Breast epithelium (tissue), 4 donors: Measurements from ENCODE around the gene MIER2. TPM values are rescaled to one million over a fixed set of nuclear protein-coding genes. Genes with fewer than 3 reads are reported as not detected.
"Not testable (repeated sequence)": the region's sequence is repeated elsewhere in the genome, so short reads cannot be mapped to it uniquely, and the experiment has no call there.

ENCODE experiments used
- DNase-seq, 2 donors: peaks; one replicate each; pipeline ENCODE4 v3.0.0-alpha.2; 2019; ENCODE audit warnings: low spot score in 2 of 2
- H3K27ac ChIP-seq, 2 donors: fragments of 200-600 bp; sonication (generic) in 1 of 2; one replicate each; pipeline ENCODE4 v1.5.1; 2016 to 2019; ENCODE audit warnings: mild to moderate bottlenecking in 1 of 2
- H3K27me3 ChIP-seq, 2 donors: fragments of 200-600 bp; sonication (generic) in 1 of 2; one replicate each; pipeline versions ENCODE4 v1.5.1 to v1.6.0; 2017 to 2019; ENCODE audit warnings: control low read depth in 1 of 2, mild to moderate bottlenecking in 1 of 2
- H3K36me3 ChIP-seq: fragments of 200-600 bp; one replicate; pipeline ENCODE4 v1.5.1; 2019
- H3K4me1 ChIP-seq, 2 donors: fragments of 200-600 bp; sonication (generic); one replicate each; pipeline ENCODE4 v1.5.1; 2016 to 2019; ENCODE audit warnings: control low read depth in 1 of 2
- H3K4me3 ChIP-seq, 3 donors: fragments of 200-600 bp; sonication (generic); 1 replicate in 2 of 3; 2 replicates in 1 of 3; pipeline ENCODE4 v1.5.1; 2016 to 2019; ENCODE audit warnings: mild to moderate bottlenecking in 3 of 3, moderate library complexity in 2 of 3
- H3K9me3 ChIP-seq, 2 donors: fragments of 200-600 bp; sonication (generic) in 1 of 2; one replicate each; pipeline ENCODE4 v1.5.1; 2016 to 2019; ENCODE audit warnings: control low read depth in 1 of 2
- POLR2A ChIP-seq: fragments of 450-650 bp; IDR thresholded peaks from one replicate; pipeline ENCODE4 v1.6.1; 2016; ENCODE audit warnings: antibody characterized with exemption, mild to moderate bottlenecking, moderate library complexity
- POLR2AphosphoS5 ChIP-seq, 3 donors: sonication (generic); formaldehyde crosslinking; IDR thresholded peaks; one replicate each; pipeline ENCODE4 v1.6.1; 2017; ENCODE audit warnings: antibody characterized with exemption in 3 of 3
- intact Hi-C: fragments of 100-400 bp; cut with DNase I; formaldehyde crosslinking; loops from one replicate; pipeline ENCODE4 v1.15.1; 2023; ENCODE audit warnings: low total_unique reads
- total RNA-seq, 3 donors: library from RNA; depleted of rRNA; stranded (reverse); fragments of >200 nt; gene quantifications; one replicate each; pipeline ENCODE4 v1.1.0, GENCODE V29; 2016
- TF ChIP-seq, protein P1 (sequence below), 3 donors: fragments of 450-650 bp; IDR thresholded peaks; one replicate each; pipeline ENCODE4 v1.5.1; 2016 to 2017; ENCODE audit warnings: antibody characterized with exemption in 3 of 3, mild to moderate bottlenecking in 3 of 3, moderate library complexity in 3 of 3

The MIER2 gene
- total RNA-seq, 3 donors from 2014 or later: 5.4 to 17.0 (median 12.8) TPM

DNA sequence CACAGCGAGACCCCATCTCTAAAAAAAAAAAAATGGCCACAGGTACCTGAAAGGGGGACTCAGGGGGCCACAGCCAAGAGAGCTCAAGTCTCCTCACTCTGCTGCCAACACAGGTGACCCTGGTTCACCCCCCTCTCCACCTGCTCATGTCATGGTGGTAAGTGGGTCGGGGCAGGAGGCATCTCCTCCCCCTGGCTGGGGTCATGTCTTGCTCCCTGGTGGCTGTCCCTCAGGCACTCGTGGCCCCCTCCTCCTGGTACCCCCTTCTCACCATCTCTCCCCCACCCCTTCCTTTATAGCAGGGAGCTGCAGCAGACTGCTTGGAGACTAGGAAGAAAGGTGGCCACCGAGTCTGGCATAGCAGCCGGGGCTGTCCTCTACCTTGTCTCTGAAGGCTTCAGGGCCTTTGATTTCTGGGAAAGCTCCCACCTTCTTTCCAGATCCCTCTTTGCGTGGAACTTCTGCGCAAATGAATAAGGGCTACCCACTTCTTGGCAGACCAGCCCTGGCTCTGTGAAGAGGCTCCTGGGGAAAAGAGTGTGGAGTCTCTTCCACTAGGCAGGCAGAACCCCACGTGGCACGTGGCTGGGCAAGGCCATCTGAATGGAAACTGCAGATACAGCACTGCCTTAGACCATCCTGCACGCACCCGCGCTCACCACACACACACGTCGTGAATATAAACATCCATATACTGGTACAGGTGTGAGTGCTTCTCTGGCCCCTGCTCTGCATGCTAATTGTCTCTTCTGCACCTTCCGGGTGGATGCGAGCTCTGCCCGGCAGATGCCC, 20.1 kb upstream of the MIER2 start:
- Histone ChIP-seq H3K27me3 (no peaks in the 10 kb centered on the region), H3K4me3 (no peak overlapping the region), H3K27ac (no peak overlapping the region), H3K4me1 (no peaks in the 10 kb centered on the region), H3K9me3 (no peaks in the 10 kb centered on the region), H3K36me3 (no peaks in the 10 kb centered on the region)
- no peak for DNase-seq
- TF ChIP-seq POLR2AphosphoS5 (IDR thresholded peaks at IDR 0.05): no peak
- TF ChIP-seq, protein P1, sequence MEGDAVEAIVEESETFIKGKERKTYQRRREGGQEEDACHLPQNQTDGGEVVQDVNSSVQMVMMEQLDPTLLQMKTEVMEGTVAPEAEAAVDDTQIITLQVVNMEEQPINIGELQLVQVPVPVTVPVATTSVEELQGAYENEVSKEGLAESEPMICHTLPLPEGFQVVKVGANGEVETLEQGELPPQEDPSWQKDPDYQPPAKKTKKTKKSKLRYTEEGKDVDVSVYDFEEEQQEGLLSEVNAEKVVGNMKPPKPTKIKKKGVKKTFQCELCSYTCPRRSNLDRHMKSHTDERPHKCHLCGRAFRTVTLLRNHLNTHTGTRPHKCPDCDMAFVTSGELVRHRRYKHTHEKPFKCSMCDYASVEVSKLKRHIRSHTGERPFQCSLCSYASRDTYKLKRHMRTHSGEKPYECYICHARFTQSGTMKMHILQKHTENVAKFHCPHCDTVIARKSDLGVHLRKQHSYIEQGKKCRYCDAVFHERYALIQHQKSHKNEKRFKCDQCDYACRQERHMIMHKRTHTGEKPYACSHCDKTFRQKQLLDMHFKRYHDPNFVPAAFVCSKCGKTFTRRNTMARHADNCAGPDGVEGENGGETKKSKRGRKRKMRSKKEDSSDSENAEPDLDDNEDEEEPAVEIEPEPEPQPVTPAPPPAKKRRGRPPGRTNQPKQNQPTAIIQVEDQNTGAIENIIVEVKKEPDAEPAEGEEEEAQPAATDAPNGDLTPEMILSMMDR (IDR thresholded peaks at IDR 0.05): no peak
- no peak for TF ChIP-seq POLR2A
- intact Hi-C loops: no loop called here

DNA sequence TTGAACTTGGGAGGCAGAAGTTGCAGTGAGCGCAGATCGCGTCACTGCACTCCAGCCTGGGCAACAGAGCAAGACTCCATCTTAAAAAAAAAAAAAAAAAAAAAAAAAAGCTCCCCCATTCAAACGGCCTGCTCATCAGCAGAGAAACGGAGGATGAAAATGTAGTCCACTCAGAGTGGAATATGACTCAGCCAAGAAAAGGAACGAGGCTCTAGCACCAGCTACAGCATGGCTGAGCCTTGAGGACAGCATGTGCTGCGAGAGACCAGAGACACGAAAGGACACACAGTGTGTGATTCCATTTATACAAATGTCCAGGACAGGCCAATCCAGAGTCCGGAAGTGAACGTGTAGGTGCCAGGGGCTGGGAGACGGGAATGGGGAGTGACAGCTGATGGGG, 18.1 kb upstream of the MIER2 start:
- H3K27ac ChIP-seq: no peak overlapping the region
- no peak for DNase-seq
- H3K36me3 ChIP-seq: no peaks in the 10 kb centered on the region
- H3K27me3 ChIP-seq: no peaks in the 10 kb centered on the region
- H3K4me3 ChIP-seq: no peak overlapping the region
- no peaks in the 10 kb centered on the region for H3K9me3 ChIP-seq
- H3K4me1 ChIP-seq: no peaks in the 10 kb centered on the region
- TF ChIP-seq POLR2AphosphoS5 (IDR thresholded peaks at IDR 0.05): no peak
- TF ChIP-seq, protein P1 (IDR thresholded peaks at IDR 0.05): no peak
- no peak for TF ChIP-seq POLR2A
- intact Hi-C loops: no loop called here

DNA sequence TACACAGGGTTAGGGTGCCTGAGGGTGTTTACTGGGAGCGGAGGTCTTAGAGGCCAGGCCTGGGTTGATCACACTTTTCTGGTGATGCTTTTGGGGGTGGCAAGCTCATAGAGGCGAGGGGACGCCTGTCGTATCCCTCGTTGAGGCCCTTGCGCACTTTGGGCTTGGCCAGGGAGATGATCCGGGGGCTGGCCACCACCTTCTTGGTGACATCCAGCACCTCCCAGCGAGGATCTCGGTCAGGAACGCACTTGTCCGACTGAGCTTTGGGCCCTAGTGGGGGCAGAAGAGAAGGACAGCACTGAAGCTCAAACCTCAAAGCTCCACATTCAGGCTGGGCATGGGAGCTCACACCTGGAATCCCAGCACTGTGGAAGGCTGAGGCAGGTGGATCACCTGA, 17.6 kb upstream of the MIER2 start:
- DNase-seq: no peak
- Histone ChIP-seq H3K27ac (no peak overlapping the region), H3K4me3 (no peak overlapping the region), H3K36me3 (no peaks in the 10 kb centered on the region), H3K9me3 (no peaks in the 10 kb centered on the region), H3K27me3 (no peaks in the 10 kb centered on the region), H3K4me1 (no peaks in the 10 kb centered on the region)
- TF ChIP-seq POLR2A (no peak), POLR2AphosphoS5 (IDR thresholded peaks at IDR 0.05) (no peak)
- TF ChIP-seq, protein P1 (IDR thresholded peaks at IDR 0.05): no peak
- intact Hi-C loops: no loop called here

DNA sequence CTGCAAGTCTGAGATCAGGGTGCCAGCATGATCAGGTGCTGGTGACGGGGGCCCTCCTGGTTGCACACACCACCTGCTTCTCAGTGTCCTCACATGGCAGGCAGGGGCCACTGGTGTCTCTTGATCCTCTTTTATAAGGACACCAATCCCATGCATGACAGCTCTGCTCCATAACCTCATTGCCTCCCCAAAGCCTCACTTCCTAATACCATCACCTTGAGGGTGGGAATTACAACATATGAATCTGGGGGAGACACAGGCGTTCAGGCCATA, 15.0 kb upstream of the MIER2 start:
- Histone ChIP-seq H3K9me3 (peaks cover 0 to under 1% of the 10 kb centered on the region in 2 donors), H3K36me3 (no peaks in the 10 kb centered on the region), H3K4me3 (no peak overlapping the region), H3K27ac (no peak overlapping the region), H3K4me1 (no peaks in the 10 kb centered on the region), H3K27me3 (no peaks in the 10 kb centered on the region)
- TF ChIP-seq POLR2A: no peak
- no peak for TF ChIP-seq POLR2AphosphoS5 (IDR thresholded peaks at IDR 0.05)
- TF ChIP-seq, protein P1 (IDR thresholded peaks at IDR 0.05): no peak
- peak in 1 of 2 donors; percentile 1 for DNase-seq
- intact Hi-C loops: no loop called here

DNA sequence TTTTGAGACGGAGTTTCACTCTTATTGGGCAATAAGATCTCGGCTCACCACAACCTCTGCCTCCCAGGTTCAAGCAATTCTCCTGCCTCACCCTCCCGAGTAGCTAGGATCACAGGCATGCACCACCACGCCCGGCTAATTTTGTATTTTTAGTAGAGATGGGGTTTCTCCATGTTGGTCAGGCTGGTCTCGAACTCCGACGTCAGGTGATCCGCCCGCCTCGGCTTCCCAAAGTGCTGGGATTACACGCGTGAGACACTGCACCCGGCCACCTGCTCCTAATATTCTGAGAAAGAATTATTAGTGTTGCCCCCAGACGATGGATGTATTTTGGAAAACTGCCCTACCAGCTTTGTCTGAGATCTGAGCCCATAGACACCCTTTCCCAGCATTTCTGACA, 10.9 kb upstream of the MIER2 start:
- H3K36me3 ChIP-seq, H3K4me3 ChIP-seq, intact Hi-C loops, DNase-seq, H3K4me1 ChIP-seq, H3K27me3 ChIP-seq, H3K27ac ChIP-seq: not testable (repeated sequence)
- peaks cover 5 to 17% of the 10 kb centered on the region in 2 donors for H3K9me3 ChIP-seq

DNA sequence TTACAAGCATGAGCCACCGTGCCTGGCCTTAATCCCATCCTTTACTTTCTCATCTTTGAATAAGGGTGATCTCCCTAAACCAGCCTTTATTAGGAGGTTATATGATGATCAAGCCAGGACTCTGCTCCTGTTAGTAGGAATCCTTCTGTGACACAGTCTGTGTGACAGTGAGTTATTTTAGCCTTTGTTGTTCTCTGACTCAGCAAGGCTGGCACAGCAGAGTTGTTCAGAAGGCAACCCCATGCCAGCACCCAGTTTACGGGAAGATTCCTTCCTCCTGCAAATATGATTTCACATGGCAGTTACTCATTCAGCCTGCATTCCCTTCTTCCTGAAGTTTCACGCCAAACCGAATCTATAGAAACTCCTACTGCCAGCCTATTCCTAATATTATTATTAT, 10.5 kb upstream of the MIER2 start:
- Histone ChIP-seq H3K27me3 (no peaks in the 10 kb centered on the region), H3K36me3 (no peaks in the 10 kb centered on the region), H3K4me3 (no peak overlapping the region), H3K27ac (no peak overlapping the region), H3K4me1 (no peaks in the 10 kb centered on the region), H3K9me3 (peaks cover 5 to 17% of the 10 kb centered on the region in 2 donors)
- DNase-seq: no peak
- intact Hi-C loops: no loop called here
- TF ChIP-seq, protein P1 (IDR thresholded peaks at IDR 0.05): no peak
- TF ChIP-seq POLR2A (no peak), POLR2AphosphoS5 (IDR thresholded peaks at IDR 0.05) (no peak)
